ENCODE measurements around the gene NANS. TPM values are rescaled to one million over a fixed set of nuclear protein-coding genes. Genes with fewer than 3 reads are reported as not detected.
"Not testable (repeated sequence)": the region's sequence is repeated elsewhere in the genome, so short reads cannot be mapped to it uniquely, and the experiment has no call there.

The NANS gene
- total RNA-seq, 1 donor from 2014 or later: 44.4 TPM

DNA sequence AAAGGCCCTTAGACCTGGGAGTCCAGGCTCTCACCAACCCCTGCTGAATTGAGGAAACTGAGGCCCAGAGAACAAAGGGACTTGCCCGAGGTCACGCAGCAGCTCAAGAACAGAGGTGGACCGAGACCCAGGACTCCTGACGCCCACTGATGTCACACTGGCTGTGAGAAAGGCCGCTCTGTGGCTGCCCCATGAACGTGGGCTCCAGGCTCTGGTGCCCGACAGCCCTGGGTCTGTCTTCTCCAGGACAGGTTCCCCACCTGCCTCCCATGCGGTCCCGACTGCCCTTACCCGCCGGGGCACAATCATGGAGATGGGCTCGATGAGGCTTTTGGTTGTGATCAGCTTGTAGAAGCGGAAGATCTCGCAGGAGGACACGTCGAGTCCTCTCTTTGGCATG is 71.8 kb downstream of the NANS start:
- Histone ChIP-seq H3K36me3 (ENCODE audit: insufficient read depth, low read length) (no peaks in the 10 kb centered on the region), H3K4me3 (ENCODE audit: insufficient read depth, low read depth, low read length) (no peak overlapping the region), H3K4me1 (ENCODE audit: insufficient read depth, low read length) (no peaks in the 10 kb centered on the region), H2AFZ (ENCODE audit: low read depth, low read length) (no peak overlapping the region), H3K4me2 (ENCODE audit: low read length) (no peak overlapping the region), H3K9me3 (ENCODE audit: insufficient read depth, low read depth, low read length) (no peaks in the 10 kb centered on the region), H3K27me3 (ENCODE audit: insufficient read depth, low read length) (no peaks in the 10 kb centered on the region), H3K9ac (ENCODE audit: low read length) (no peak overlapping the region), H3K27ac (ENCODE audit: low read depth, low read length) (no peak overlapping the region), H4K20me1 (ENCODE audit: insufficient read depth, low read length) (no peaks in the 10 kb centered on the region), H3K79me2 (ENCODE audit: insufficient read depth, low read length) (no peaks in the 10 kb centered on the region)
- no peak for TF ChIP-seq EZH2 (IDR thresholded peaks at IDR 0.05; ENCODE audit: insufficient read depth, low read length)
- TF ChIP-seq, protein P1, sequence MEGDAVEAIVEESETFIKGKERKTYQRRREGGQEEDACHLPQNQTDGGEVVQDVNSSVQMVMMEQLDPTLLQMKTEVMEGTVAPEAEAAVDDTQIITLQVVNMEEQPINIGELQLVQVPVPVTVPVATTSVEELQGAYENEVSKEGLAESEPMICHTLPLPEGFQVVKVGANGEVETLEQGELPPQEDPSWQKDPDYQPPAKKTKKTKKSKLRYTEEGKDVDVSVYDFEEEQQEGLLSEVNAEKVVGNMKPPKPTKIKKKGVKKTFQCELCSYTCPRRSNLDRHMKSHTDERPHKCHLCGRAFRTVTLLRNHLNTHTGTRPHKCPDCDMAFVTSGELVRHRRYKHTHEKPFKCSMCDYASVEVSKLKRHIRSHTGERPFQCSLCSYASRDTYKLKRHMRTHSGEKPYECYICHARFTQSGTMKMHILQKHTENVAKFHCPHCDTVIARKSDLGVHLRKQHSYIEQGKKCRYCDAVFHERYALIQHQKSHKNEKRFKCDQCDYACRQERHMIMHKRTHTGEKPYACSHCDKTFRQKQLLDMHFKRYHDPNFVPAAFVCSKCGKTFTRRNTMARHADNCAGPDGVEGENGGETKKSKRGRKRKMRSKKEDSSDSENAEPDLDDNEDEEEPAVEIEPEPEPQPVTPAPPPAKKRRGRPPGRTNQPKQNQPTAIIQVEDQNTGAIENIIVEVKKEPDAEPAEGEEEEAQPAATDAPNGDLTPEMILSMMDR (IDR thresholded peaks at IDR 0.05; ENCODE audit: insufficient read depth, low read depth, low read length): no peak
- peaks cover 3% of the 10 kb centered on the region for H3K4me1 Mint-ChIP-seq (ENCODE audit: low read depth, unreplicated experiment)
- no peaks in the 10 kb centered on the region for H3K9me3 Mint-ChIP-seq (ENCODE audit: unreplicated experiment)
- H3K4me3 Mint-ChIP-seq (ENCODE audit: unreplicated experiment): no peak overlapping the region
- H3K27me3 Mint-ChIP-seq (ENCODE audit: low read depth, unreplicated experiment): peaks cover 10% of the 10 kb centered on the region
- DNase-seq (ENCODE audit: low read depth) (no peak), FAIRE-seq (no peak)
- no peak overlapping the region for H3K27ac Mint-ChIP-seq (ENCODE audit: unreplicated experiment)
- H3K36me3 Mint-ChIP-seq (ENCODE audit: low read depth, unreplicated experiment): peaks cover 20% of the 10 kb centered on the region

DNA sequence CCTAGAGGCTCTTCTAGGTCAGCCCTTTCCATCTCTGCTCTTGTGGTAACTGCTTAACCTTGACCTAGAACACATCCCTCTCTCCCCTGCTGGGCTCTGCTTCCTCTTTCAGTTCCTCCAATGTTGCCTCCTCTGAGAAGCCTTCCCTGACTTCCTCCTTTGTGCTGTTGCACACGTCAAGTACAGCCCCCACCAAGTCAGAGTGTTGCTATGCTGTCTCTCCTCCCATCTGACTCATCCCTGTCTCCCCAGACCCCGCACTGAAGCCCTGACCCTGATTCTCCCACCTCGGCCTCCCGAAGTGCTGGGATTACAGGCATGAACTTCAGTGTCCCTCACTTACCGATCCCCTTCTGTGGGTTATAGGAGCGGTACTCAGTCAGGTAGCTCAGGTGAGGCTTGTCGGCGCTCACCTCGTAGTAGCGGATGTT is 72.9 kb downstream of the NANS start:
- H3K36me3 Mint-ChIP-seq (ENCODE audit: low read depth, unreplicated experiment): peaks cover 16% of the 10 kb centered on the region
- no peak overlapping the region for H3K4me3 Mint-ChIP-seq (ENCODE audit: unreplicated experiment)
- FAIRE-seq (no peak), DNase-seq (ENCODE audit: low read depth) (no peak)
- Histone ChIP-seq H2AFZ (ENCODE audit: low read depth, low read length) (no peak overlapping the region), H3K27me3 (ENCODE audit: insufficient read depth, low read length) (peaks cover 3% of the 10 kb centered on the region), H3K4me1 (ENCODE audit: insufficient read depth, low read length) (no peaks in the 10 kb centered on the region), H3K36me3 (ENCODE audit: insufficient read depth, low read length) (no peaks in the 10 kb centered on the region), H3K4me3 (ENCODE audit: insufficient read depth, low read depth, low read length) (no peak overlapping the region), H3K27ac (ENCODE audit: low read depth, low read length) (no peak overlapping the region), H3K9me3 (ENCODE audit: insufficient read depth, low read depth, low read length) (no peaks in the 10 kb centered on the region), H4K20me1 (ENCODE audit: insufficient read depth, low read length) (no peaks in the 10 kb centered on the region), H3K9ac (ENCODE audit: low read length) (no peak overlapping the region), H3K4me2 (ENCODE audit: low read length) (no peak overlapping the region), H3K79me2 (ENCODE audit: insufficient read depth, low read length) (no peaks in the 10 kb centered on the region)
- H3K27me3 Mint-ChIP-seq (ENCODE audit: low read depth, unreplicated experiment): peaks cover 10% of the 10 kb centered on the region
- peaks cover 3% of the 10 kb centered on the region for H3K4me1 Mint-ChIP-seq (ENCODE audit: low read depth, unreplicated experiment)
- TF ChIP-seq, protein P1 (IDR thresholded peaks at IDR 0.05; ENCODE audit: insufficient read depth, low read depth, low read length): no peak
- TF ChIP-seq EZH2 (IDR thresholded peaks at IDR 0.05; ENCODE audit: insufficient read depth, low read length): no peak
- H3K27ac Mint-ChIP-seq (ENCODE audit: unreplicated experiment): no peak overlapping the region
- H3K9me3 Mint-ChIP-seq (ENCODE audit: unreplicated experiment): no peaks in the 10 kb centered on the region

DNA sequence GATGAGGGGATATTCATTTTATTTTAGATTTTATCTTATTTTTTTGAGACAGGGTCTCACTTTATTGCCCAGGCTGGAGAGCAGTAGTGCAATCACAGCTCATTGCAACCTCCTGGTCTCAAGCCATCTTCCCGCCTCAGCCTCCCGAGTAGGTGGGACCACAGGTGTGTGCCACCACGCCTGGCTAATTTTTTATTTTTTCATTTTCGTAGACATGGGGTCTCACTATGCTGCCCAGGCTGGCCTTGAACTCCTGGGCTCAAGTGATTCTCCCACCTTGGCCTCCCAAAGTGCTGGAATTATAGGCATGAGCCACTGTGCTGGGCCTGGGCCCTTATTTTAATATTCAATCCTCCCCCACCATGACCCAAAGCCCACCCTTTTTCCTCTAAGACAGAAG is 73.5 kb downstream of the NANS start:
- H3K9me3 Mint-ChIP-seq (ENCODE audit: unreplicated experiment); H3K27me3 Mint-ChIP-seq (ENCODE audit: low read depth, unreplicated experiment); H3K4me1 Mint-ChIP-seq (ENCODE audit: low read depth, unreplicated experiment); H3K27me3 ChIP-seq (ENCODE audit: insufficient read depth, low read length); H3K27ac Mint-ChIP-seq (ENCODE audit: unreplicated experiment); H3K4me2 ChIP-seq (ENCODE audit: low read length); H4K20me1 ChIP-seq (ENCODE audit: insufficient read depth, low read length); H3K9ac ChIP-seq (ENCODE audit: low read length); H3K9me3 ChIP-seq (ENCODE audit: insufficient read depth, low read depth, low read length); H3K36me3 ChIP-seq (ENCODE audit: insufficient read depth, low read length); DNase-seq (ENCODE audit: low read depth); H2AFZ ChIP-seq (ENCODE audit: low read depth, low read length); H3K4me3 Mint-ChIP-seq (ENCODE audit: unreplicated experiment); H3K4me3 ChIP-seq (ENCODE audit: insufficient read depth, low read depth, low read length); H3K27ac ChIP-seq (ENCODE audit: low read depth, low read length); H3K4me1 ChIP-seq (ENCODE audit: insufficient read depth, low read length); FAIRE-seq; H3K79me2 ChIP-seq (ENCODE audit: insufficient read depth, low read length): not testable (repeated sequence)
- peaks cover 16% of the 10 kb centered on the region for H3K36me3 Mint-ChIP-seq (ENCODE audit: low read depth, unreplicated experiment)
